GM23338 (cell line): ENCODE data around the gene EMC10. TPM values are rescaled to one million over a fixed set of nuclear protein-coding genes. Genes with fewer than 3 reads are reported as not detected.

Experiments used
- ATAC-seq: fragments of 200-7000 bp; cut with Tn5 transposase; 3 replicates; pipeline ENCODE4 v1.9.1; 2020
- DNase-seq: peaks from one replicate; pipeline ENCODE4 v3.0.0-alpha.2; 2015; ENCODE audit warnings: low spot score
- H2AFZ ChIP-seq: fragments of 200-600 bp; sonication (generic); 2 replicates; pipeline ENCODE4 v1.8.0; 2016; ENCODE audit warnings: antibody characterized with exemption, mild to moderate bottlenecking, moderate library complexity
- H3F3A ChIP-seq: fragments of 200-600 bp; sonication (generic); replicated peaks from 2 replicates; pipeline ENCODE4 v1.8.0; 2017; ENCODE audit warnings: antibody characterized with exemption, mixed run types, low read depth
- H3K27ac ChIP-seq: fragments of 200-600 bp; sonication (generic); 2 replicates; pipeline ENCODE4 v1.6.1; 2016; ENCODE audit warnings: low read depth
- H3K27me3 ChIP-seq: fragments of 200-600 bp; sonication (generic); 2 replicates; pipeline ENCODE4 v1.8.0; 2016; ENCODE audit warnings: mild to moderate bottlenecking, mixed run types, moderate library complexity; ENCODE audit not compliant: insufficient read depth
- H3K36me3 ChIP-seq: fragments of 200-600 bp; sonication (generic); 2 replicates; pipeline ENCODE4 v1.8.0; 2016; ENCODE audit warnings: mild to moderate bottlenecking; ENCODE audit not compliant: insufficient read depth
- H3K4me1 ChIP-seq: fragments of 200-600 bp; sonication (generic); 2 replicates; pipeline ENCODE4 v1.8.0; 2016; ENCODE audit warnings: mild to moderate bottlenecking, moderate library complexity; ENCODE audit not compliant: insufficient read depth
- H3K4me2 ChIP-seq: fragments of 200-600 bp; sonication (generic); 2 replicates; pipeline ENCODE4 v1.7.1; 2017; ENCODE audit warnings: mixed run types
- H3K4me3 ChIP-seq: fragments of 200-600 bp; sonication (generic); 2 replicates; pipeline ENCODE4 v1.6.1; 2016; ENCODE audit warnings: mixed run types
- H3K79me2 ChIP-seq: fragments of 200-600 bp; sonication (generic); replicated peaks from 2 replicates; pipeline ENCODE4 v1.8.0; 2017; ENCODE audit warnings: mild to moderate bottlenecking; ENCODE audit not compliant: insufficient read depth
- H3K9me2 ChIP-seq: fragments of 200-600 bp; sonication (generic); 2 replicates; pipeline ENCODE4 v1.8.0; 2017; ENCODE audit not compliant: insufficient read depth
- H4K20me1 ChIP-seq: fragments of 200-600 bp; sonication (generic); replicated peaks from 2 replicates; pipeline ENCODE4 v1.8.0; 2017; ENCODE audit warnings: mild to moderate bottlenecking; ENCODE audit not compliant: insufficient read depth
- H3K27ac Mint-ChIP-seq: 2 replicates; pipeline ENCODE4 v1.8.0; 2020; ENCODE audit warnings: inconsistent platforms, mild to moderate bottlenecking, moderate library complexity, mixed read lengths
- H3K27me3 Mint-ChIP-seq: 3 replicates; pipeline ENCODE4 v1.8.0; 2022; ENCODE audit warnings: low read depth, mild to moderate bottlenecking, moderate library complexity, mixed read lengths, inconsistent platforms; ENCODE audit not compliant: insufficient read depth, poor library complexity
- H3K36me3 Mint-ChIP-seq: 3 replicates; pipeline ENCODE4 v1.8.0; 2021; ENCODE audit warnings: low read depth, mild to moderate bottlenecking, inconsistent platforms, moderate library complexity, mixed read lengths
- H3K4me1 Mint-ChIP-seq: 3 replicates; pipeline ENCODE4 v1.8.0; 2020; ENCODE audit warnings: mild to moderate bottlenecking, inconsistent platforms, mixed read lengths
- H3K4me3 Mint-ChIP-seq: 3 replicates; pipeline ENCODE4 v1.8.0; 2021; ENCODE audit warnings: moderate library complexity, mild to moderate bottlenecking, inconsistent platforms, mixed read lengths
- H3K9me3 Mint-ChIP-seq: 3 replicates; pipeline ENCODE4 v1.8.0; 2020; ENCODE audit warnings: moderate library complexity, mild to moderate bottlenecking, inconsistent platforms, mixed read lengths
- CREB1 ChIP-seq: fragments of 250-450 bp; sonication (Bioruptor Pico); IDR thresholded peaks from 2 replicates; pipeline ENCODE4 v1.5.0; 2020; ENCODE audit warnings: low read depth, mild to moderate bottlenecking, moderate library complexity
- EZH2 ChIP-seq: fragments of 200-600 bp; sonication (generic); IDR thresholded peaks from one replicate; pipeline ENCODE4 v1.8.0; 2017; ENCODE audit warnings: antibody characterized with exemption, mild to moderate bottlenecking, low read depth; ENCODE audit not compliant: unreplicated experiment
- EZH2phosphoT487 ChIP-seq: fragments of 200-600 bp; sonication (generic); IDR thresholded peaks from one replicate; pipeline ENCODE4 v1.8.1; 2018; ENCODE audit warnings: antibody characterized with exemption; ENCODE audit not compliant: unreplicated experiment
- JUNB ChIP-seq: IDR thresholded peaks from one replicate; pipeline ENCODE4 v1.6.1; 2016; ENCODE audit warnings: antibody characterized with exemption; ENCODE audit not compliant: unreplicated experiment
- NANOG ChIP-seq: IDR thresholded peaks from 2 replicates; pipeline ENCODE4 v1.6.1; 2016; ENCODE audit warnings: antibody characterized with exemption, borderline replicate concordance
- POLR2AphosphoS5 ChIP-seq: IDR thresholded peaks from 2 replicates; pipeline ENCODE4 v1.6.1; 2016; ENCODE audit warnings: antibody characterized with exemption, low read depth
- STAT1 ChIP-seq: IDR thresholded peaks from one replicate; pipeline ENCODE4 v1.6.1; 2016; ENCODE audit warnings: antibody characterized with exemption; ENCODE audit not compliant: unreplicated experiment
- ZNF331 ChIP-seq: fragments of 250-450 bp; sonication (Bioruptor Pico); IDR thresholded peaks from 2 replicates; pipeline ENCODE4 v1.5.0; 2020; ENCODE audit warnings: low read depth, mild to moderate bottlenecking, moderate library complexity
- polyA plus RNA-seq: library from polyadenylated mRNA; unstranded; fragments of >200 nt; fragmentation: Nextera tagmentation; extraction: Ambion mirVana; gene quantifications from 2 replicates; pipeline ENCODE4 v1.2.1, GENCODE V29; 2016
- total RNA-seq: library from RNA; depleted of rRNA; stranded (reverse); fragments of >200 nt; shearing (Covaris generic); gene quantifications from 2 replicates; pipeline ENCODE4 v1.2.3, GENCODE V29; 2014
- TF ChIP-seq, protein P1 (sequence below): fragments of 250-450 bp; sonication (Bioruptor Pico); IDR thresholded peaks from 2 replicates; pipeline ENCODE4 v1.5.0; 2020; ENCODE audit warnings: mild to moderate bottlenecking, moderate library complexity
- TF ChIP-seq, protein P2 (sequence below), 2 experiments: fragments of 200-600 bp in 1 of 2; sonication (generic) in 1 of 2; conservative IDR thresholded peaks; 2 replicates each; pipeline versions ENCODE4 v1.5.1 to v1.6.1; 2016 to 2017; ENCODE audit warnings: antibody characterized with exemption in 2 of 2, low read depth in 2 of 2, mild to moderate bottlenecking in 2 of 2, moderate library complexity in 1 of 2
- TF ChIP-seq, protein P3 (sequence below): IDR thresholded peaks from one replicate; pipeline ENCODE4 v1.6.1; 2018; ENCODE audit warnings: antibody characterized with exemption; ENCODE audit not compliant: unreplicated experiment
- TF ChIP-seq, protein P4 (sequence below): IDR thresholded peaks from 2 replicates; pipeline ENCODE4 v1.6.1; 2016; ENCODE audit warnings: antibody characterized with exemption

The EMC10 gene
- total and polyA plus RNA-seq, 2 experiments from 2014 or later: 24.8 to 113 TPM

DNA sequence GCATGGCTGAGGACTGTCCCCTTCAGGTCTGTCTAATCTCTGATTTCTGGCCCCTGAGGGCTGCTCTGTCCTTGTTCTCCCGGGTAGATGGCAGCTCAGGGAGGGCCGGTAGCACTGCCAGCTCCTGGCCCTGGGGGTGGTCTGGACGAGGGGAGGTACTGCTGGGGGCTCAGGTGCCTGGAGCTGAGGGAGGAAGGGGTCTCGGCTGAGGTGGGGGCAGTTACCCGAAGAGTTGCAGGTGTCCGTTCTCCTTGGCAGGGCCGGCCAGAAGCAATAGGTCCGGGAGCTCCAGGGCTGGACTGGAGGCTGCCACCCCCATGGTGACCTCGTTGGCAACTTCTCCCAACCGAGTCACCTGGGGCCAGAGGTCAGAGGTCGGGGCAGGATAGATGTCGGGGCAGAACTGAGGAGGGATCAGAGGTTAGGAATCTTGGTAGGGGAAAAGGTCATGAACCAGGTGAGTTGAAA is 1.2 kb upstream of the EMC10 start:
- H3K27ac ChIP-seq: no peak overlapping the region
- no peak overlapping the region for H3K4me2 ChIP-seq
- H3K9me2 ChIP-seq: no peaks in the 10 kb centered on the region
- H3K36me3 Mint-ChIP-seq: peaks cover 40% of the 10 kb centered on the region
- H3K4me3 ChIP-seq: no peak overlapping the region
- peaks cover 3% of the 10 kb centered on the region; the same call in 1 of the 2 replicates for H3K36me3 ChIP-seq
- peaks cover 25% of the 10 kb centered on the region for H3K79me2 ChIP-seq
- H3K4me3 Mint-ChIP-seq: no peak overlapping the region
- no peak overlapping the region for H2AFZ ChIP-seq
- peaks cover 10% of the 10 kb centered on the region for H3F3A ChIP-seq
- no peak for ATAC-seq
- peaks cover 12% of the 10 kb centered on the region for H3K27me3 Mint-ChIP-seq
- TF ChIP-seq CREB1: no peak
- TF ChIP-seq, protein P1, sequence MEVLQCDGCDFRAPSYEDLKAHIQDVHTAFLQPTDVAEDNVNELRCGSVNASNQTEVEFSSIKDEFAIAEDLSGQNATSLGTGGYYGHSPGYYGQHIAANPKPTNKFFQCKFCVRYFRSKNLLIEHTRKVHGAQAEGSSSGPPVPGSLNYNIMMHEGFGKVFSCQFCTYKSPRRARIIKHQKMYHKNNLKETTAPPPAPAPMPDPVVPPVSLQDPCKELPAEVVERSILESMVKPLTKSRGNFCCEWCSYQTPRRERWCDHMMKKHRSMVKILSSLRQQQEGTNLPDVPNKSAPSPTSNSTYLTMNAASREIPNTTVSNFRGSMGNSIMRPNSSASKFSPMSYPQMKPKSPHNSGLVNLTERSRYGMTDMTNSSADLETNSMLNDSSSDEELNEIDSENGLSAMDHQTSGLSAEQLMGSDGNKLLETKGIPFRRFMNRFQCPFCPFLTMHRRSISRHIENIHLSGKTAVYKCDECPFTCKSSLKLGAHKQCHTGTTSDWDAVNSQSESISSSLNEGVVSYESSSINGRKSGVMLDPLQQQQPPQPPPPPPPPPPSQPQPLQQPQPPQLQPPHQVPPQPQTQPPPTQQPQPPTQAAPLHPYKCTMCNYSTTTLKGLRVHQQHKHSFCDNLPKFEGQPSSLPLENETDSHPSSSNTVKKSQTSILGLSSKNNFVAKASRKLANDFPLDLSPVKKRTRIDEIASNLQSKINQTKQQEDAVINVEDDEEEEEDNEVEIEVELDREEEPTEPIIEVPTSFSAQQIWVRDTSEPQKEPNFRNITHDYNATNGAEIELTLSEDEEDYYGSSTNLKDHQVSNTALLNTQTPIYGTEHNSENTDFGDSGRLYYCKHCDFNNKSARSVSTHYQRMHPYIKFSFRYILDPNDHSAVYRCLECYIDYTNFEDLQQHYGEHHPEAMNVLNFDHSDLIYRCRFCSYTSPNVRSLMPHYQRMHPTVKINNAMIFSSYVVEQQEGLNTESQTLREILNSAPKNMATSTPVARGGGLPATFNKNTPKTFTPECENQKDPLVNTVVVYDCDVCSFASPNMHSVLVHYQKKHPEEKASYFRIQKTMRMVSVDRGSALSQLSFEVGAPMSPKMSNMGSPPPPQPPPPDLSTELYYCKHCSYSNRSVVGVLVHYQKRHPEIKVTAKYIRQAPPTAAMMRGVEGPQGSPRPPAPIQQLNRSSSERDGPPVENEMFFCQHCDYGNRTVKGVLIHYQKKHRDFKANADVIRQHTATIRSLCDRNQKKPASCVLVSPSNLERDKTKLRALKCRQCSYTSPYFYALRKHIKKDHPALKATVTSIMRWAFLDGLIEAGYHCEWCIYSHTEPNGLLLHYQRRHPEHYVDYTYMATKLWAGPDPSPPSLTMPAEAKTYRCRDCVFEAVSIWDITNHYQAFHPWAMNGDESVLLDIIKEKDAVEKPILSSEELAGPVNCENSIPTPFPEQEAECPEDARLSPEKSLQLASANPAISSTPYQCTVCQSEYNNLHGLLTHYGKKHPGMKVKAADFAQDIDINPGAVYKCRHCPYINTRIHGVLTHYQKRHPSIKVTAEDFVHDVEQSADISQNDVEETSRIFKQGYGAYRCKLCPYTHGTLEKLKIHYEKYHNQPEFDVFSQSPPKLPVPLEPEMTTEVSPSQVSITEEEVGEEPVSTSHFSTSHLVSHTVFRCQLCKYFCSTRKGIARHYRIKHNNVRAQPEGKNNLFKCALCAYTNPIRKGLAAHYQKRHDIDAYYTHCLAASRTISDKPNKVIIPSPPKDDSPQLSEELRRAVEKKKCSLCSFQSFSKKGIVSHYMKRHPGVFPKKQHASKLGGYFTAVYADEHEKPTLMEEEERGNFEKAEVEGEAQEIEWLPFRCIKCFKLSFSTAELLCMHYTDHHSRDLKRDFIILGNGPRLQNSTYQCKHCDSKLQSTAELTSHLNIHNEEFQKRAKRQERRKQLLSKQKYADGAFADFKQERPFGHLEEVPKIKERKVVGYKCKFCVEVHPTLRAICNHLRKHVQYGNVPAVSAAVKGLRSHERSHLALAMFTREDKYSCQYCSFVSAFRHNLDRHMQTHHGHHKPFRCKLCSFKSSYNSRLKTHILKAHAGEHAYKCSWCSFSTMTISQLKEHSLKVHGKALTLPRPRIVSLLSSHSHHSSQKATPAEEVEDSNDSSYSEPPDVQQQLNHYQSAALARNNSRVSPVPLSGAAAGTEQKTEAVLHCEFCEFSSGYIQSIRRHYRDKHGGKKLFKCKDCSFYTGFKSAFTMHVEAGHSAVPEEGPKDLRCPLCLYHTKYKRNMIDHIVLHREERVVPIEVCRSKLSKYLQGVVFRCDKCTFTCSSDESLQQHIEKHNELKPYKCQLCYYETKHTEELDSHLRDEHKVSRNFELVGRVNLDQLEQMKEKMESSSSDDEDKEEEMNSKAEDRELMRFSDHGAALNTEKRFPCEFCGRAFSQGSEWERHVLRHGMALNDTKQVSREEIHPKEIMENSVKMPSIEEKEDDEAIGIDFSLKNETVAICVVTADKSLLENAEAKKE (CRISPR knock-in tag): no peak
- TF ChIP-seq, protein P2, sequence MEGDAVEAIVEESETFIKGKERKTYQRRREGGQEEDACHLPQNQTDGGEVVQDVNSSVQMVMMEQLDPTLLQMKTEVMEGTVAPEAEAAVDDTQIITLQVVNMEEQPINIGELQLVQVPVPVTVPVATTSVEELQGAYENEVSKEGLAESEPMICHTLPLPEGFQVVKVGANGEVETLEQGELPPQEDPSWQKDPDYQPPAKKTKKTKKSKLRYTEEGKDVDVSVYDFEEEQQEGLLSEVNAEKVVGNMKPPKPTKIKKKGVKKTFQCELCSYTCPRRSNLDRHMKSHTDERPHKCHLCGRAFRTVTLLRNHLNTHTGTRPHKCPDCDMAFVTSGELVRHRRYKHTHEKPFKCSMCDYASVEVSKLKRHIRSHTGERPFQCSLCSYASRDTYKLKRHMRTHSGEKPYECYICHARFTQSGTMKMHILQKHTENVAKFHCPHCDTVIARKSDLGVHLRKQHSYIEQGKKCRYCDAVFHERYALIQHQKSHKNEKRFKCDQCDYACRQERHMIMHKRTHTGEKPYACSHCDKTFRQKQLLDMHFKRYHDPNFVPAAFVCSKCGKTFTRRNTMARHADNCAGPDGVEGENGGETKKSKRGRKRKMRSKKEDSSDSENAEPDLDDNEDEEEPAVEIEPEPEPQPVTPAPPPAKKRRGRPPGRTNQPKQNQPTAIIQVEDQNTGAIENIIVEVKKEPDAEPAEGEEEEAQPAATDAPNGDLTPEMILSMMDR (conservative IDR thresholded peaks at IDR 0.05; ENCODE audit: low read depth in 2 of 2): no peak
- TF ChIP-seq NANOG: no peak
- no peak for TF ChIP-seq EZH2
- TF ChIP-seq, protein P3, sequence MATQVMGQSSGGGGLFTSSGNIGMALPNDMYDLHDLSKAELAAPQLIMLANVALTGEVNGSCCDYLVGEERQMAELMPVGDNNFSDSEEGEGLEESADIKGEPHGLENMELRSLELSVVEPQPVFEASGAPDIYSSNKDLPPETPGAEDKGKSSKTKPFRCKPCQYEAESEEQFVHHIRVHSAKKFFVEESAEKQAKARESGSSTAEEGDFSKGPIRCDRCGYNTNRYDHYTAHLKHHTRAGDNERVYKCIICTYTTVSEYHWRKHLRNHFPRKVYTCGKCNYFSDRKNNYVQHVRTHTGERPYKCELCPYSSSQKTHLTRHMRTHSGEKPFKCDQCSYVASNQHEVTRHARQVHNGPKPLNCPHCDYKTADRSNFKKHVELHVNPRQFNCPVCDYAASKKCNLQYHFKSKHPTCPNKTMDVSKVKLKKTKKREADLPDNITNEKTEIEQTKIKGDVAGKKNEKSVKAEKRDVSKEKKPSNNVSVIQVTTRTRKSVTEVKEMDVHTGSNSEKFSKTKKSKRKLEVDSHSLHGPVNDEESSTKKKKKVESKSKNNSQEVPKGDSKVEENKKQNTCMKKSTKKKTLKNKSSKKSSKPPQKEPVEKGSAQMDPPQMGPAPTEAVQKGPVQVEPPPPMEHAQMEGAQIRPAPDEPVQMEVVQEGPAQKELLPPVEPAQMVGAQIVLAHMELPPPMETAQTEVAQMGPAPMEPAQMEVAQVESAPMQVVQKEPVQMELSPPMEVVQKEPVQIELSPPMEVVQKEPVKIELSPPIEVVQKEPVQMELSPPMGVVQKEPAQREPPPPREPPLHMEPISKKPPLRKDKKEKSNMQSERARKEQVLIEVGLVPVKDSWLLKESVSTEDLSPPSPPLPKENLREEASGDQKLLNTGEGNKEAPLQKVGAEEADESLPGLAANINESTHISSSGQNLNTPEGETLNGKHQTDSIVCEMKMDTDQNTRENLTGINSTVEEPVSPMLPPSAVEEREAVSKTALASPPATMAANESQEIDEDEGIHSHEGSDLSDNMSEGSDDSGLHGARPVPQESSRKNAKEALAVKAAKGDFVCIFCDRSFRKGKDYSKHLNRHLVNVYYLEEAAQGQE: no peak
- TF ChIP-seq, protein P4, sequence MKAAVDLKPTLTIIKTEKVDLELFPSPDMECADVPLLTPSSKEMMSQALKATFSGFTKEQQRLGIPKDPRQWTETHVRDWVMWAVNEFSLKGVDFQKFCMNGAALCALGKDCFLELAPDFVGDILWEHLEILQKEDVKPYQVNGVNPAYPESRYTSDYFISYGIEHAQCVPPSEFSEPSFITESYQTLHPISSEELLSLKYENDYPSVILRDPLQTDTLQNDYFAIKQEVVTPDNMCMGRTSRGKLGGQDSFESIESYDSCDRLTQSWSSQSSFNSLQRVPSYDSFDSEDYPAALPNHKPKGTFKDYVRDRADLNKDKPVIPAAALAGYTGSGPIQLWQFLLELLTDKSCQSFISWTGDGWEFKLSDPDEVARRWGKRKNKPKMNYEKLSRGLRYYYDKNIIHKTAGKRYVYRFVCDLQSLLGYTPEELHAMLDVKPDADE: no peak
- no peak for TF ChIP-seq POLR2AphosphoS5
- no peak for TF ChIP-seq EZH2phosphoT487
- TF ChIP-seq JUNB: no peak
- TF ChIP-seq ZNF331 (CRISPR knock-in tag): no peak
- TF ChIP-seq STAT1: no peak
- no peaks in the 10 kb centered on the region for H3K27me3 ChIP-seq
- no peak for DNase-seq
- peaks cover 90% of the 10 kb centered on the region for H3K9me3 Mint-ChIP-seq
- H3K4me1 ChIP-seq: peaks cover 10% of the 10 kb centered on the region; the same call in 1 of the 2 replicates
- no peak overlapping the region for H3K27ac Mint-ChIP-seq
- no peaks in the 10 kb centered on the region; the same call in 2 of the 3 replicates for H3K4me1 Mint-ChIP-seq
- no peaks in the 10 kb centered on the region; the same call in 1 of the 2 replicates for H4K20me1 ChIP-seq
